HG02884 (cell line): ENCODE measurements around the gene STT3B.
"Not testable (repeated sequence)": the region's sequence is repeated elsewhere in the genome, so short reads cannot be mapped to it uniquely, and the experiment has no call there.

Source experiments
- ATAC-seq: cut with Tn5 transposase; IDR thresholded peaks from one replicate; pipeline ENCODE4 v1.9.1; 2021; ENCODE audit warnings: mild to moderate bottlenecking, moderate library complexity; ENCODE audit not compliant: unreplicated experiment

Gene STT3B

DNA sequence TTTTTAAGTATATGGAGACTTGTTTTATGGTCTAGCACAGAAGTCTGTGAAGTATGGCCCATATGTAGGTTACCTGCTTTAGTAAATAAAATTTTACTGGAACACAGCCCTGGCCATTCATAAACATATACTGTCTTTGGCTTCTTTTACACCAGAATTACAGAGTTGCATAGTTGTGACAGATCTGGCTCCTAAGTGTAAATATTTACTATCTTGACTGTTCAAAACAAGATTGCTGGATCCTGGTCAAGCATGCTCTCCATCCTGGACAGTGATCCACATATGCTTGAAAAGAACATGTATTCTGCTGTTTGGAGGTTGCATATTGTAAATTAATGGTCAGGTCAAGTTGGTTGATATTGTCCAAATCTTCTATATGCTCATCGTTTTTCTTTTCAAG lies 57.9 kb downstream of the STT3B start:
- no peak for ATAC-seq

DNA sequence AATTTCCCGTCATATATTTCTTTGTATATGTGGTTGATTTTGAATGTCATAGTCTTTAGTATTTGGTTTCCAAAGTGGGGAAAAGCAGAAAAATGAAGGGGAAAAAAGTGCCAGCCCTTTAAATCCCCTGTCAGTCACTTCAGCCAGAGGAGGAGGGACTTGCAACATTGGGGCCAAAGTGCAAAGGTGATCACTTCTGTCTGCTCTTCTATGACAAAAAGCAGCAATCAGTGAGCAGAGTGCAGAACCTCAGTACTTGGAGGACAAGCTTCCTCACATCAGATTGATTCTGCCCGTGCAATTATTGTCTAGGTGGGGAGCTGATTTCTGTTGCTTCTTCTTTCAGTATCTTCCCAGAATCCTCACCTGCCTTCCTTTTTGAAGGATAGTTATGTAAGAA lies 60.0 kb downstream of the STT3B start:
- ATAC-seq = no peak

- ATAC-seq = no peak
Observed at GRCh38 chr3:31596176-31596575, 63.5 kb downstream of the STT3B start.

GRCh38 chr3:31600431-31600830 lies 67.7 kb downstream of the STT3B start:
- ATAC-seq = no peak

GRCh38 chr3:31605333-31605732 lies 72.6 kb downstream of the STT3B start:
- ATAC-seq = not testable (repeated sequence)

DNA sequence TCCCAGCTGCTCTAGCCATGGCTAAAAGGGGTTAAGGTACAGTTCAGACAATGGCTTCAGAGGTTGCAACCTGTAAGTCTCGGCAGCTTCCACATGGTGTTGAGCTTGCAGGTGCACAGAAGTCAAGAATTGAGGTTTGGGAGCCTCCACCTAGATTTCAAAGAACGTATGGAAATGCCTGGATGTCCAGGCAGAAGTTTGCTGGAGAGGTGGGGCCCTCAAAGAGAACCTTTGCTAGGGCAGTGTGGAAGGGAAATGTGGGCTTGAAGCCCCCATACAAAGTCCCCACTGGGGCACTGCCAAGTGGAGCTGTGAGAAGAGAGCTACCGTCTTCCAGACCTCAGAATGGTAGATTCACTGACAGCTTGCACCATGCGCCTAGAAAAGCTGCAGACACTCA lies 73.7 kb downstream of the STT3B start:
- ATAC-seq = no peak

DNA sequence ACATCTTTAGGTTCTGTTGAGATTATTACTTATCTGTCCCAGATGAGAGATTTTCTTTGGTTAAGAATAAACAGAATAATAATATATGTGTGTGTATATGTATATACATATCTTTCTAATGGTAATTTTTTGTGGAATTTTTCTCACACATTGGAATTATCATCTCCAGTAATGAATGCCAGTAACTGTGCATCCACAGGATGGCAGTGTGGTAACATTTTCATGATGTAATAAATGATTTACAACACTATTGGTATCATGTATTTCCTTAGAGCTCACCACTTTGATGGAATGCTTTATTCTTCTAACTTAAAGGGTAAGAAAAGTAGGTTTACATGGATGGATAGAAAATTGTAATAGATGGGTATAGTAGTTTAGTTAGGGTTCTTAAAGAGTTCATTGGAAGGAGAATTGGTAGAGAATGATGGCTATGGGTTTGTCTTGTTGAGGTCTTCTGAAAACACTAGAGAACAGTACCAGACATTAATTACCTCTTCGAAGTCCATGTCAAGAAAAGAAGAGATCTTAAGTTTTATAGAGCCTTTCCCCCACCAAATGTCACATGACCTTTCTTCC lies 78.1 kb downstream of the STT3B start:
- no peak for ATAC-seq

- ATAC-seq = no peak
Observed at GRCh38 chr3:31613177-31613576, 80.5 kb downstream of the STT3B start.

GRCh38 chr3:31613654-31614053 lies 80.9 kb downstream of the STT3B start:
- ATAC-seq = no peak

DNA sequence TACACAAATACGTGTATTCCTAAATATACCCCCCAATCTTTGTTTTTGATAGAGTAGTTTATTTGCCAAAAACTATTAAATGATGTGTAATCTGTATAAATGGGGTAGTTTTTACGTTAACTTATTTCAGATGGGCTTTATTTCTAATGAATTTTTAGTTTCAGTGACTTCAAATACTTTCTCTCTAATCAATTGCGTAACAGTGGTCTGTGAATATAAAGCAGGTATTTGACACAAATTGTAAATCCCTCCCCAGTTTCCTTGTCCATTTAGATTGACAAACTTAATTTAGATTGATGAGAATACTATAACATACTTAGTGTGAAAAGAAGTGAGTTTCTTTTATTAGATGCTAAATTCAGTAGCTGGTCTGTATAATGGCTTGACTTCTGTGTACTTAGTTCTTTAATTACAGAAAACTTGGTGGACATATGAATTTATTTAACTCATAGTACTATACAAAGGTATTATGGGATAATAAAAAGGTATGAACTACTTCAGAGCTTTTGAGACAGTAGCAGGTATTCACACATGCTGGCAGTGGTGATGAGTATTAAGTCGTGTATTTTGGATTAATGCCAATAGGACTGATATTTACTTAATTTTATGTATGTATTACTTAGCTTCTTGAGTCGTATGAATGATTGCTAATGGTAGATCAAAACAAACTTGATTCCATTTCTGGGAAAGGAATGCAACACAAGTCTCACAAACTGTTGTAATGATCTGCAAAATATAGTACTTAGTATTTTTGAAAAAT lies 81.6 kb downstream of the STT3B start:
- ATAC-seq = no peak

DNA sequence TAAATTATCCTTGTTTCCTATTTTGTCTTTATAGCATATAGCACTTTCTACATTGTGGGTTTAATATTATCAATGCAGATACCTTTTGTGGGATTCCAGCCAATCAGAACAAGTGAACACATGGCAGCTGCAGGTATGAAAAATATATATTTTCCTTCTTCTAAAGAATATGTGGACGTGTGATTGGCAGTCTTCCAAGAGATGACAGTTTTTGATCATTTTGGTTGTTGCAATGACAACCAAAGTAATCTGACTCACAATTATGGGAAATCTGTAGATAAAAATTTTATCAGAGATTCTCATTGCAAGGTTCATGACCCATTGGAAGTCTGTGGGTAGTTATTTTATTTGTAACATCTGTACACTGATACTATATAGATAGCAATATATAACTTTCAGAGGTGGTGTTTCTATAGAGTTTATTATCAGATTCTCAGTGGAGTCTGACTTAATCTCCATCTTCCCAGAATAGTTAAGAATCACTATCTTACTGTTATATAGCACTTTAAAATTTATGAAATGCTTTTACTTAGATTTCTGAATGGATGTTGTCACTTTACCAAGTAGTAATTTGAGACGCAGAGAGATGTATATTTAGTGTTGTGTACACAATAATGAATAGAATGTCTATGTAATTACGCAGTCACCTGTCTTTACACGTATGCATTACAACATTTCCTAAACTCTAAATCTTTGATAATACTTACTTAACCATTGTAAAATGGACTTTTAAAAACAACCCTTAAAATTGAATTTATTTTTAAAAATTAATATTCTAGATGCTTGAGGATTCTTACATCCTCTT lies 82.5 kb downstream of the STT3B start:
- no peak for ATAC-seq

- no peak for ATAC-seq
Observed at GRCh38 chr3:31616711-31617110, 84.0 kb downstream of the STT3B start.

DNA sequence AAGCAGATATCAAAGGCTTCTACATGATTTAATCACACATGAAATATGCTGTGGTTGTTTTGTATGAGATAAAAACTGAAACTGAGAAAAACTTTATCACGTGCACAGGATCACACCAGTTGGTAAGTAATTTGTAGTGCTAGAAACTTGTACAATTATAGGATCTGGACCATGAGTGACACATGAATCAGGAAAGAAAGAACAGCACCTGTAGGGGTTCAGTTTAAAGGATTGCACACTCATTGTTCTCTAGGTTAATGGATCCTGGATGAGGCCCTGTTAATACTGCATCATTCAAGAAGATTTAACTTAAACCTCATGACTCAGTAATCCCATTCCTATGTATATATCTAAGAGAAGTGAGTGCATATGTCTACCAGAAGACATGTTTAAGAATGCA lies 87.9 kb downstream of the STT3B start:
- no peak for ATAC-seq

DNA sequence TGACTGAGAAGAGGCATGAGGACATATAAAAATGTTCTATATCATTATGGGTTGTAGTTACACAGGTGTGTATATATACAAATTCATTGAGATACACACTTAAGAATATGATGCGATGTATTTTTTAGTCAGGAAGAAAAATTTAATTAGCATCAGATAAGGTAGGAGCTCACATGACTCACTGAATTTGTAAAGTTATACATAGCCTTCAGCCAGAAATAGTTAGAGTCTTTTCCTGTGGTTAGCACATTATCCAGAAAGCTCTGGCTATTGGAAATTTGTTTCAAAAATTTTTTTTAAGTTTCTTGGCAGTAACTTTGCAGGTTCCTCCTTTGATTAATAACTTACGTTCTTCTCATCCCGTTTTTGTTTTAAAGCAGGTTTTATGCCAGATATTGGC lies 88.6 kb downstream of the STT3B start:
- ATAC-seq = no peak

DNA sequence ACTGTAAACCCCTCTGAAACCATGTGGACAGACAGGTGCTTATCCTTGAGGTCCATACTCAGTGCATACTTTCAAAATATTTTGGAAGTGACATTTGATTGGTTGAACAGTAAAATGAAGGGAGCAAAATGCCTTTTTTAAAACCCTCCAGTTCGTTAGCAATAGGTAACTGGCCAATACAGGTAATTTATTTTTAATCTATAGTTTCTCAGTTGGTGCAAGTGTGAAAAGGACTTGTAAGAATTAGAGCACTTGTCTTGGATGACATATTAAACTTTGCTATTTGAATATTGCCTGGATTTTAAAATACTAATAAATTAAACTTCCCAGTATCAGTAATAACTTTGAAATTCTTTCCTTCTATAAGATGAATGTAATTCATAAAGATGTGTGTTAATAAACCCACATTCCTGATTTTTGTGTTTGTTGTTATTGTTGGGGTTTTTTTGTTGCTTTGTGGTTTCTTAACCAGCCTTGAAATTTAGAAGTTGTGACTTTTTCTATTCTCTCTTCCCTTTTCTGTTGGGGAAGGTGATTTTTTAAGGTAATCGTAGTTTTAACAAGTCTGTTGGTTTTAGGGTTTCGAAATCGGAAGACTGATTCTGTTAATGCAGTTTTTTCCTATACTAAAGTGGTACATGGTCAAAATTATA lies 90.0 kb downstream of the STT3B start:
- ATAC-seq = peak; percentile 46

DNA sequence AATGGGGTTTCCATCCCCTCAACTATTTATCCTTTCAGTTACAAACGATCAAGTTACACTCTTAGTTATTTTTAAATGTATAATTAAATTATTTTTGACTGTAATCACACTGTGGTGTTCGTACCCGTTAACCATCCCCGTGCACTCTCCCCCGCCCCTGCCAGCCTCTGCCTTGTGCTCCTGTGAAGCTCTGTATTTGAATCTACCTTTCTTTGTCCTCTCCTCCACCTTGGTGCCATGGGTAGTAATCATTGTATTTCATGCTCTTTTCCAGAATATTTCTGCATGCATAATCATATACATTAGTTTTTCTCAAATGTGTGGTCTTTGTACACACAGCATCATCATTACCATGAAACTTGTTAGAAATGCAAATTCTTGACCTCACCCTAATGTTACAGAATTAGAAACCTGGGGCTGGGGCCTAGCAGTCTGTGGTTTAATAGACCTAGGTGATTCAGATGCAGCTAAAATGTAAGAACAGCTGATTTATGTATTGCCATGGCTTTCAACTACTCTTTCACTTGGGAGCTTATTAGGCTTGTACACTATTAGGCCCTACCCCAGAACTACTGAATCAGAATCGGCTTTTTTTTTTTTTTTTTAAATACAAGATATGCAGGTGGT lies 91.5 kb downstream of the STT3B start:
- no peak for ATAC-seq

DNA sequence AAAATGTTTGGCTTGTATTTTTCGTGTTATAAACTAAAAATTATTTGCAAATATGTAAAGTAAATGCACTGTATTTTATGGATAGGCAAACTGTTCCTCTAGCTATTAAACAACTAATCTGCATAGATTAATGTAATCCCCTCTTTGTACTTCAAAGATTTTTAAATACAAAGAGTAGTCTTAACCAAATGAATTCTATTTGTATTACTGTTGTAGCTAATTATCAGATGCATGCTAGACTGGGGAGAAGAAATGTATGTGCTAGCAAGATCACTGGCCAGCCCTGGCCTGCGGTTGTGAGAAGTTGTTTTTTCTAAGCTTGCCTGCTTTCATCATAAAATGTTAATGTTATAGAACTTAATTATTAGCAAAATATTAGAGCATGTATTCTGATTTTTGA lies 92.6 kb downstream of the STT3B start:
- no peak for ATAC-seq

DNA sequence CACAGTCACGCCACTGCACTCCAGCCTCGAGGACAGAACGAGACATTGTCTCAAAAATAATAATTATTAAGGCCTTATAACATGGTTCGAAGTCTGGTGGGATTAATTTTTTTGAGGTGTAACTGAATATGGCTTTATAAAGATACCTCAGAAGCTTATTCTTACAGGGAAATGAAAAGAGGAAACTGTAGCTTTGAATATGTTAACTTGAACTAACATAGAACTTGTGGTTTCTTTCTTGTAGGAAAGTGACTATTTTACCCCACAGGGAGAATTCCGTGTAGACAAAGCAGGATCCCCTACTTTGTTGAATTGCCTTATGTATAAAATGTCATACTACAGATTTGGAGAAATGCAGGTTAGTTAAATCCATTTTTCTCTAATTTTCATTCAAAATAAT lies 96.3 kb downstream of the STT3B start:
- ATAC-seq = no peak

GRCh38 chr3:31634476-31634875 lies 101.8 kb downstream of the STT3B start:
- no peak for ATAC-seq

- ATAC-seq = no peak
Observed at GRCh38 chr3:31635545-31635944, 102.8 kb downstream of the STT3B start.

DNA sequence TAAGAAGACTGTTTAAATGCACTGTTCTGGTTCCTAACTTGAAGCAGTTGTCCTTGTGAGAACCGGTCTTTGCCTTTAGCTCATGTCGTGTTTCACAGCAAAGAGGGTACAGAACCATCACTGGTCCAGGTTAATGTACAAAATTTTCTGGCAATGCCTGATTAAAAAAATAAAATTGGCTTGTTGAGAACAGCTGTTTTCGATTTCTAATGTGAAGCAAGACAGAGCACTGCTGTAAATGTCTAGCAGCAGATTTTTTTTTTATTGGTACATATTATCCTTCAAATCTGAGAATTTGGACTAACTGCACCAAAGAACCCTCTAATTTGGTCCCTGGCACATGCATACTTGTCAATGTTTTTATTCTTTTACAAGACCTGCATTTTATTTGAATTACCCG lies 103.3 kb downstream of the STT3B start:
- ATAC-seq = no peak
